ENCODE data around the gene C7orf33.

C7orf33 gene

DNA sequence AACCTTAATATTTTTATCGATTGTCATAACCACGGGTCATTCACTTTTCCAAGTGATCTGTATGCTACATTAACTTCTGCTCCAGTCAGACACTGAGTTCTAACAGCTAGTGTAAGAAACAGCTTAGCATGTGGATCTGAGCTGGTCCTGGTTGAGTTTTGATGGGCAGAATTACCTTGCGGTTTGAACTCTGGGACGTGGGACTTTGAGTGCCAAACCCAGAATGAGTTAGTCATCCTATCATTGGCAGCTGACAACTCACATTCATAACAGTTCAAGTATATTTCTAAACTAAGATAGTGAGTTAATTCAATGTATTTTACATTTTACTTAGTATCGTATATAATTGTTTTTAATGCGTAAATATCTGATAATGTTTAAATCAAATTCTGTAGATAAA is 43.2 kb downstream of the C7orf33 start:
- DNase-seq, result no peak

- DNase-seq, result no peak
Measured at GRCh38 chr7:148637094-148637493, 46.5 kb downstream of the C7orf33 start.

DNA sequence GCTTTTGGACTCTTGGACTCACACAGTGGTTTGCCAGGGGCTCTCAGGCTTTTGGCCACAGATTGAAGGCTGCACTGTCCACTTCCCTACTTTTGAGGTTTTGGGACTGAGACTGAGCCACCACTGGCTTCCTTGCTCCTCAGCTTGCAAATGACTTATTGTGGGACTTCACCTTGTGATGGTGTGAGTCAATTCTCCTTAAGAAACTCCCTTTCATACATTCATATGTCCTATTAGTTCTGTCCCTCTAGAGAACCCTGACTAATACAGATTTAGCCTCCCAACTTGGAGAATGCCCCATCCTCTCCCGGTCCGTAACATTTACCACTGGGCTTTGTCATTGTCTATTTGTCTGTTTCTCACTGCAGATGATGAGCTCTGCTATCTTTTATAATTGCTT is 55.3 kb downstream of the C7orf33 start:
- no peak for DNase-seq

- no peak for DNase-seq
Measured at GRCh38 chr7:148650232-148650858, 59.8 kb downstream of the C7orf33 start.

- DNase-seq, result no peak
Measured at GRCh38 chr7:148652773-148653172, 62.2 kb downstream of the C7orf33 start.

- DNase-seq, result no peak
Measured at GRCh38 chr7:148657929-148658328, 67.4 kb downstream of the C7orf33 start.

DNA sequence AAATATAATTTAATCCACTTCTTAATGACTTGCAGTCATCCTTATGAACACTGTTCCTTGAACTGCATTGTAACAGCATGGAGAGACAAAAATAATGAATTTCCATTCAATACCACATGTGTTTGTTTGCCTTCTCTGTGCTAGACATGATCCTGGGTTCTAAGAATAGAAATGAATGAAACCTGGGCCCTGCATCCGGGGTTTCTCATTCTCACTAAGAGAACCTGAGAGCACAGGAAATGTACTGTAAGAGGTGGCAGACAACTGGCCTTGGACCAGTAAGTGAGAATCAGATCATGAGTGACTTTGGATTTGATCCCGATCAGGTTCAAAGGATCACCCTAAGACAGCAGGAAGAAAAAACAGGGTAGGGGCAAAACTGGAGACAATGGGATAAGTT is 70.9 kb downstream of the C7orf33 start:
- no peak for DNase-seq

DNA sequence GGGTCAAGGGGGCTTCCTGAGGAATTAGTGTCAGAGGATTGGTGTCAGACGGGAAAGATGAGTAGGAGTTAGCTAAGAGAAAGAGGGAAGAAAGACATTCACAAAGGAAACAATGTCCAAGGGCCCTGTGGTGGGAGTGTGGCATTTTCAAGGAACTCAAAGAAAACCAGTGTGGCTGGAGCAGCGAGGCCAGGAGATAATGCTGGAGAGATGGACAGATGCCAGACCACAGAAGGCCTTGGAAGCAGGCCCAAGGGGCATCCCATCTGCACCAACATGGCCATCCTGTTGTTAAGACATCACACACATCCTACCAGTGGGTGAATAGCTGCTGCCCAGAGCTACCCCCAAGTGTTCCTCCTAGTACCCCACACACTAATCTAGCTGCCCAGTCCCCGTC is 72.1 kb downstream of the C7orf33 start:
- DNase-seq, result no peak

DNA sequence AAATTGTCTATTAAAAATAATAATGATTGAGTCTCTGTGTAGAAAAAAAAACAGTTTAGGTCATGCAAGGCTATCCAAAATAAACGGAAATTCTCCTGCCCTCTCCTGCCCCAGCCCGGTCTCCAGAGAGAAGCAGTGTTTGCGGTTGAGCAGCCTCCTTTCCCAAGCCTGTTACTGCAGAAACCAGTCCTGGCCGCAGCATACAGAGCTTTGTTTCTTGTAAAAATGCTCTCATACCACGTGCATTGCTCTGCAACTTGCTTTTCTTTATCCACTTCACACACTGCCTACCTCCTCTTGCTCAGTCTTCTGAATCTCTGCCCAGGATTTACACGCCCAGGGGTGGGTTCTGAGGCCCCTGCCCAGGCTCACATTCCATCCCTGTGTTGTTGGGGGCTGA is 73.8 kb downstream of the C7orf33 start:
- DNase-seq, result no peak

DNA sequence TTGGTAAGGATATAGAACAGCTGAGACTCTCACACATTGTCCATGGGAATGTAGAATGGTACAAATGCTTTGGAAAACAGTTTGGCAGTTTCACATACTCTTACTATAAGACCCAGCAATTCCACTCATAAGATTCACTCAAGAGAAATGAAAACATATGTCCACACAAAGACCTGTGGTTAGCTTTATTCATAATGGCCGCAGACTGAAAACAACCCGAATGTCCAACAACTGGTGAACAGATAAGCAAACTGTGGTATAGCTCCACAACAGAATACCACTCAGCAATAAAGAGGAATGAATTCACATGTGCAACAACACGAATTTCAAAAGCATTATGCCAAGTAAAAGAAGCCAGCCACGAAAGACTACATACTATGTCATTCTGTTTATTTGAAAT is 74.7 kb downstream of the C7orf33 start:
- no peak for DNase-seq
